Right atrium auricular region (tissue), 2 donors: ENCODE results near the gene TNFRSF4. TPM values are rescaled to one million over a fixed set of nuclear protein-coding genes. Genes with fewer than 3 reads are reported as not detected.

Experiments used
- DNase-seq: peaks from one replicate; pipeline ENCODE4 v3.0.0-alpha.2; 2019; ENCODE audit warnings: low spot score
- H3K27ac ChIP-seq, 2 donors: fragments of 200-600 bp; sonication (generic); 1 replicate in 1 of 2; 2 replicates in 1 of 2; pipeline ENCODE4 v1.5.1; 2016 to 2019
- H3K27me3 ChIP-seq, 2 donors: fragments of 200-600 bp; sonication (generic); one replicate each; pipeline versions ENCODE4 v1.5.1 to v1.6.0; 2017 to 2019
- H3K36me3 ChIP-seq: fragments of 200-600 bp; sonication (generic); one replicate; pipeline ENCODE4 v1.5.1; 2016
- H3K4me1 ChIP-seq, 2 donors: fragments of 200-600 bp; sonication (generic); one replicate each; pipeline versions ENCODE4 v1.5.1 to v1.6.0; 2017 to 2019
- H3K4me3 ChIP-seq, 2 donors: fragments of 200-600 bp; sonication (generic); 1 replicate in 1 of 2; 2 replicates in 1 of 2; pipeline ENCODE4 v1.5.1; 2017 to 2019; ENCODE audit warnings: mild to moderate bottlenecking in 1 of 2, moderate library complexity in 1 of 2
- H3K9me3 ChIP-seq, 2 donors: fragments of 200-600 bp; sonication (generic); one replicate each; pipeline ENCODE4 v1.5.1; 2019
- CTCF ChIP-seq, 2 donors: fragments of 200-600 bp; sonication (generic); IDR thresholded peaks; one replicate each; pipeline ENCODE4 v1.5.1; 2019; ENCODE audit warnings: antibody characterized with exemption in 2 of 2
- total RNA-seq, 2 donors: library from RNA; depleted of rRNA; stranded (reverse); fragments of >200 nt; gene quantifications; one replicate each; pipeline ENCODE4 v1.1.0, GENCODE V29; 2016

The TNFRSF4 gene
- total RNA-seq, 2 donors from 2014 or later, result 0.59 to 0.79 TPM

DNA sequence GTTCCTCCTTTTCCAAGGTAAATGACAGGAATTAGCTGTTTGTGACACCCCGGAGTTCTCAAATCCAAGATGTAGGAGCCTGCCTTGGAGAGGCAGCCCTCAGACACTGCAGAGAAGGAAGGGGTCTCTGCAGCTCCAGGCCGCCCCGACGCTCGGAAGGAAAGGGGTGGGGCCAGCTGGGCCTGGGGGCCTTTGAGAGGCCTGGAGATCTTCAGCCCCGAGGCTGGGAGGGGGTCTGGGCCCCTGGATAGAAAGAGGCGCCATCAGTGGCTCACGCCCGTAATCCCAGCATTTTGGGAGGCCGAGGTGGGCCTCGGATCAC lies 6.4 kb downstream of the TNFRSF4 start:
- no peak overlapping the region for H3K27ac ChIP-seq
- peaks cover 6 to 8% of the 10 kb centered on the region in 2 donors for H3K27me3 ChIP-seq

GRCh38 chr1:1206966-1207531 lies 6.9 kb downstream of the TNFRSF4 start:
- no peak overlapping the region for H3K4me3 ChIP-seq
- no peak for TF ChIP-seq CTCF (IDR thresholded peaks at IDR 0.05)
- no peaks in the 10 kb centered on the region for H3K9me3 ChIP-seq
- no peaks in the 10 kb centered on the region for H3K36me3 ChIP-seq
- DNase-seq, result no peak
- peaks cover 6 to 8% of the 10 kb centered on the region in 2 donors for H3K27me3 ChIP-seq
- H3K4me1 ChIP-seq, result peaks cover 0 to 30% of the 10 kb centered on the region in 2 donors
- H3K27ac ChIP-seq, result no peak overlapping the region

More for the DNA sequence above, 6.4 kb downstream of the TNFRSF4 start:
- Histone ChIP-seq H3K9me3 (no peaks in the 10 kb centered on the region), H3K4me1 (peaks cover 0 to 35% of the 10 kb centered on the region in 2 donors), H3K36me3 (no peaks in the 10 kb centered on the region), H3K4me3 (no peak overlapping the region)
- no peak for DNase-seq
- TF ChIP-seq CTCF (IDR thresholded peaks at IDR 0.05), result no peak

GRCh38 chr1:1206376-1206965 lies 7.5 kb downstream of the TNFRSF4 start, which contains the start of gene TNFRSF18:
Gene TNFRSF18 (minus strand): TSS chr1:1206592. CDS start chr1:1206571, 21 bp downstream.
- no peak for DNase-seq
- Histone ChIP-seq H3K9me3 (no peaks in the 10 kb centered on the region), H3K4me3 (peak within 1 kb of the TSS in 1 of 2 donors; percentile 37), H3K27me3 (peaks cover 6 to 8% of the 10 kb centered on the region in 2 donors), H3K27ac (no peak within 1 kb of the TSS), H3K4me1 (peaks cover 0 to 26% of the 10 kb centered on the region in 2 donors), H3K36me3 (no peaks in the 10 kb centered on the region)
- no peak for TF ChIP-seq CTCF (IDR thresholded peaks at IDR 0.05)

DNA sequence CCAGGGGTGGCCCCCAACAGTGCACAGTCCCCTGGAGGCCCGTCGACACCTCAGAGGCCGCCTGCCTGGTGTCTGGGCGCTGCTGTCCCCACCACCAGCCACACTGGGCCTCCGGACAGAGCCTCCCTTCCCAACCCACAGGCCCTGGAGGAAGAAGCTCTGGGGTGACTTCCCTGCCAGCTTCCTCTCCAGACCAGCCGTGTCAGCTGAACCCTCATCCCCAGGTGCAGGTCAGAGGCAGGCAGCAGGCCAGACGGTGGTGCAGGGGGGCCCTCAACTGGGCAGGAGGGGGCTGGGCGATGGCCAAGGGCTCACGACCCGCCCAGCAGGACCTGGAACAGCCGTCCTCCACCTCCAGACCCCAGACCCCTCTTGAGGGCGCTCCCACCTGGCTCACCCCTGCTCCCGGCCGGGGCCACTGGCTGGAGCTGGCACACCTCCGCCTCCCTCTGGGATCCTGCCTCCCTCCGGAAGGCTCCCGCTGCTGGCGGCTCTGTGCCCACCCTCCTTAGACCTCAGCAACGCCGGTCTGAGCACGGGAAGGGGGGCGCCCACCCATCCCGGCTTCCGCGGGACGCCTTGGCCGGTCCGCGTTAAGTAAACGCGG lies 8.1 kb downstream of the TNFRSF4 start:
- Histone ChIP-seq H3K36me3 (no peaks in the 10 kb centered on the region), H3K27me3 (peaks cover 6 to 8% of the 10 kb centered on the region in 2 donors), H3K4me3 (peak overlapping the region in 1 of 2 donors; percentile 37), H3K27ac (no peak overlapping the region), H3K4me1 (peaks cover 0 to 32% of the 10 kb centered on the region in 2 donors), H3K9me3 (no peaks in the 10 kb centered on the region)
- DNase-seq, result no peak
- no peak for TF ChIP-seq CTCF (IDR thresholded peaks at IDR 0.05)

GRCh38 chr1:1204998-1205768 lies 8.8 kb downstream of the TNFRSF4 start:
- peaks cover 6 to 8% of the 10 kb centered on the region in 2 donors for H3K27me3 ChIP-seq
- no peak for DNase-seq
- H3K4me3 ChIP-seq, result no peak overlapping the region
- no peak overlapping the region for H3K27ac ChIP-seq
- TF ChIP-seq CTCF (IDR thresholded peaks at IDR 0.05), result no peak
- H3K4me1 ChIP-seq, result peaks cover 0 to 36% of the 10 kb centered on the region in 2 donors
- H3K36me3 ChIP-seq, result no peaks in the 10 kb centered on the region
- H3K9me3 ChIP-seq, result no peaks in the 10 kb centered on the region
